ENCODE results near the gene LRP2BP.
"Not testable (repeated sequence)": the region's sequence is repeated elsewhere in the genome, so short reads cannot be mapped to it uniquely, and the experiment has no call there.

LRP2BP gene

GRCh38 chr4:185371702-185372101 lies 24.0 kb downstream of the LRP2BP start:
- no peak overlapping the region for H3K27ac ChIP-seq
- TF ChIP-seq ZFX (IDR thresholded peaks at IDR 0.05), result no peak
- no peak for TF ChIP-seq CTCF (conservative IDR thresholded peaks at IDR 0.05)

DNA sequence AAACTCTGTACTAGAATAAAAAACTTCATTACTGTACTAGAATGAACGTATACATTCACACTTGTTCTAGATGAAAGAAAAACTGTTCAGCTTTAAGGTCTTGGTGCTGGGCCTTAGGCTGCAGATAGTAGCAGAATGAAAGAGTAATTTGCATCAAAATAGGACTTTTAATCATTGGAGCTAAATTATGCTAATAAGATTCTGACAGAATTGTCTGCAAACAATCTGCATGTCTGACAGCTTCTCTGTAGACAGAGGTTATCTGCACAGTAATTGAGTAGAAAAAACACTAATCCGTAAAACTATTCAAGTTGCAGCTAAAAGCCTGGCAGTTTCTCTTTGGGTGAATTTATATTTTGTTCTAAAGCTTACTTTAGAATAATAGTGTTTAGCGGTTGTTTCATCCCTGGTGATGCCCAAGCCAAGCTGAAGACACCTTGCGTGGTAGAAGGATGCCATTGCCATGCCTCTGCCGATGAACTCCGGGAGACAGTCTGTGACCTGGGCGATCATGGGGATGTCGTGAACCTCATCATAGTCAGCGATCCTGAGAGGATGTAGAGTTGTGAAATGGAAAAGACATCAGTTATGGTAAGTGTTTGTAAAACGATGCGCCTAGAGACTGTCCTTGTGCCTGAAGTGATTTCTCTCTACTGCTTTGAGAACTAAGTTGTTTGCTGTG lies 25.3 kb downstream of the LRP2BP start:
- no peak overlapping the region for H3K27ac ChIP-seq
- no peak for TF ChIP-seq CTCF (conservative IDR thresholded peaks at IDR 0.05)
- no peak for TF ChIP-seq ZFX (IDR thresholded peaks at IDR 0.05)

DNA sequence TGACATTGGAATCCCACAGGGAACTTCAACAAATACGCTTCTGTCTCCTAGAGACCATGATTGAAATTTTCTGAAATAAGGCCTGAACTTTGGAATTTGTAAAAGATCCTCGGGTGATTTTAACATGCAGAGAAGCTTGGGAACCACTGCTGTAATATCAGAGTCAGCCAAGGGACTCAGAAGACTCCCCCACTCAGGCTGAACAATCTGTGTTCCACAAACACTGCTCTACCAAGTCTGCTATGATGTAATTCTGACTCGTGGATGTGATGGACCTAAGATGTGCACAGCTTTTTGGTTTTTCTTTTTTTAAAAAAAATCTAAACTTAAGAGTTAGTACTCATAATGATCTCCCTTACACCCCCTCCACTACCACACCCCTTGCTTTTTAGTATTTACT lies 26.0 kb downstream of the LRP2BP start:
- TF ChIP-seq CTCF (conservative IDR thresholded peaks at IDR 0.05) (no peak), ZFX (IDR thresholded peaks at IDR 0.05) (no peak)
- no peak overlapping the region for H3K27ac ChIP-seq

- no peak overlapping the region for H3K27ac ChIP-seq
- TF ChIP-seq ZFX (IDR thresholded peaks at IDR 0.05) (no peak), CTCF (conservative IDR thresholded peaks at IDR 0.05) (no peak)
These were observed 30.8 kb downstream of the LRP2BP start for GRCh38 chr4:185364886-185365285.

DNA sequence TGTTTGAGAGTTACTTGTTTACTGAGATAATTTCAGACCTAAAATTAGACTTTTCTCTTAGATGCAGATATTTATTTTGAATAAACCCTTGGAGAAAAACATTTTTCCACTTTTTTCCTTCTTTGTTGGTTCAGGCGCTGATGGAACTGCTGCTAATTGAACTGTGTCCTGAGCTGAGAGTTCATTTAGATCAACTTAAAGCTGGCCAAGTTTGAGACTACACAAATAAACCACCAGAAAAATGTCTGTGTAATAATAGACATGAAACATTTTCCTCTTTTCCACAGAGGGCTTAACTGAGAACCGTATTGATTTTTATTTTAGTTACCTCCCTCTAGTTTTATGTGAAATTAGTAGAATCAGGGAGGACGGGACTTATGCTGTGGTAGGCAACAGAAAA lies 32.5 kb downstream of the LRP2BP start:
- no peak overlapping the region for H3K27ac ChIP-seq
- TF ChIP-seq ZFX (IDR thresholded peaks at IDR 0.05) (no peak), CTCF (conservative IDR thresholded peaks at IDR 0.05) (no peak)

DNA sequence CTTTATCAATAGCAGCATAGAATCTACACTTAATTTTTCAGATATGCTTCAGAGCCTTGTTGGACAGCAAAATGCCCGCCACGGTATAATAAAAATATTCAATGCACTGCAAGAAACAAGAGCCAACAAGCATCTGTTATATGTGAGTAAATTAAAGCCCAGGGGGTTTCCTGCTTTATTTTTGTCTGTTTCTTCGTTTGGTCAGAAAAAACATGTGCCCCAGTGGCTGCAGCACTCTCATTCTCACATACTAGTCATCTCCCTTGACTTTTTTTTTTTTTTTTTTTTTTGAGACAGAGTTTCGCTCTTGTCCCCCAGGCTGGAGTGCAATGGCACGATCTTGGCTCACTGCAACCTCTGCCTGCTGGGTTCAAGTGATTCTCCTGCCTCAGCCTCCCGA lies 33.2 kb downstream of the LRP2BP start:
- H3K27ac ChIP-seq, result not testable (repeated sequence)

DNA sequence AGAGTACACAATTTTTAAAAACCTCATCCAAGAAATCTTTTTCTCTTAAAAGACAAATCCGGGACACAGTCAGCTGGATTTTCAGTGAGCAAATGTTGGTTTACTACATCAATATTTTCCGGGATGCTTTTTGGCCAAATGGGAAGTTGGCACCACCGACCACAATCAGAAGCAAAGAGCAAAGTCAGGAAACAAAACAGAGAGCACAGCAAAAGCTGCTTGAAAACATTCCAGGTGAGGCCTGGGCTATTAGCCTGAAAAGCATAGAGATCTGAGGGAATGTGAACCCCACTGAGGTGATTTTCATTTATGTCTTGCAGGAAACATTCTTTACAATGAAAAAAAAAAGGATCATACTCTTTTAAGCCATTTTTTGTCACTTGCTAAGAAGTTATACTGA lies 33.9 kb downstream of the LRP2BP start:
- TF ChIP-seq CTCF (conservative IDR thresholded peaks at IDR 0.05) (no peak), ZFX (IDR thresholded peaks at IDR 0.05) (no peak)
- H3K27ac ChIP-seq, result no peak overlapping the region

GRCh38 chr4:185359767-185360446 lies 35.8 kb downstream of the LRP2BP start:
- no peak for TF ChIP-seq ZFX (IDR thresholded peaks at IDR 0.05)
- no peak for TF ChIP-seq CTCF (conservative IDR thresholded peaks at IDR 0.05)
- no peak overlapping the region for H3K27ac ChIP-seq

Measured in C4-2B (cell line).